Glutamatergic neuron (in vitro differentiated cells): Measurements from ENCODE around the gene NOTCH1. TPM values are rescaled to one million over a fixed set of nuclear protein-coding genes. Genes with fewer than 3 reads are reported as not detected.

Experiments used
- DNase-seq: peaks from one replicate; pipeline ENCODE4 v3.0.0; 2022
- H3K27ac Mint-ChIP-seq: one replicate; pipeline ENCODE4 v1.8.0; 2020; ENCODE audit warnings: mild to moderate bottlenecking, mixed read lengths, inconsistent platforms; ENCODE audit not compliant: unreplicated experiment
- H3K27me3 Mint-ChIP-seq: one replicate; pipeline ENCODE4 v1.8.0; 2020; ENCODE audit warnings: mild to moderate bottlenecking, moderate library complexity, mixed read lengths, inconsistent platforms; ENCODE audit not compliant: unreplicated experiment
- H3K36me3 Mint-ChIP-seq: one replicate; pipeline ENCODE4 v1.8.0; 2020; ENCODE audit warnings: mild to moderate bottlenecking, mixed read lengths, inconsistent platforms; ENCODE audit not compliant: unreplicated experiment
- H3K4me1 Mint-ChIP-seq: one replicate; pipeline ENCODE4 v1.8.0; 2020; ENCODE audit warnings: mild to moderate bottlenecking, low read depth, mixed read lengths, inconsistent platforms; ENCODE audit not compliant: unreplicated experiment
- H3K4me3 Mint-ChIP-seq: one replicate; pipeline ENCODE4 v1.8.0; 2020; ENCODE audit warnings: mild to moderate bottlenecking, mixed read lengths, inconsistent platforms; ENCODE audit not compliant: unreplicated experiment
- H3K9me3 Mint-ChIP-seq: one replicate; pipeline ENCODE4 v1.8.0; 2020; ENCODE audit warnings: mild to moderate bottlenecking, moderate library complexity, mixed read lengths, inconsistent platforms; ENCODE audit not compliant: unreplicated experiment
- CTCF ChIP-seq: fragments of 200-600 bp; sonication (generic); IDR thresholded peaks from one replicate; pipeline ENCODE4 v1.5.0; 2021; ENCODE audit not compliant: partially characterized antibody, unreplicated experiment
- total RNA-seq: library from RNA; stranded (reverse); fragmentation: NEBNext Ultra II Directional; extraction: Animal tissue kit (Norgen Biotek cat#: 25700); gene quantifications from one replicate; pipeline ENCODE4 v1.2.1, GENCODE V29; 2021; ENCODE audit not compliant: unreplicated experiment

NOTCH1 gene
- total RNA-seq, 1 donor from 2014 or later, result 64.2 TPM

GRCh38 chr9:136570191-136570845 is 24.5 kb upstream of the NOTCH1 start:
- Mint-ChIP-seq H3K36me3 (no peaks in the 10 kb centered on the region), H3K4me1 (peaks cover 10% of the 10 kb centered on the region), H3K27me3 (peaks cover 11% of the 10 kb centered on the region), H3K9me3 (peaks cover 13% of the 10 kb centered on the region), H3K27ac (no peak overlapping the region), H3K4me3 (no peak overlapping the region)
- TF ChIP-seq CTCF, result no peak
- DNase-seq, result no peak

- no peaks in the 10 kb centered on the region for H3K36me3 Mint-ChIP-seq
Observed at GRCh38 chr9:136569526-136570148, 23.8 kb upstream of the NOTCH1 start.

GRCh38 chr9:136568288-136569081 is 22.6 kb upstream of the NOTCH1 start:
- Mint-ChIP-seq H3K27me3 (peaks cover 6% of the 10 kb centered on the region), H3K36me3 (no peaks in the 10 kb centered on the region), H3K4me1 (peaks cover 14% of the 10 kb centered on the region), H3K27ac (no peak overlapping the region), H3K4me3 (no peak overlapping the region), H3K9me3 (peaks cover 7% of the 10 kb centered on the region)
- DNase-seq, result no peak
- TF ChIP-seq CTCF, result no peak

More at GRCh38 chr9:136569526-136570148, 23.8 kb upstream of the NOTCH1 start:
- no peak overlapping the region for H3K4me3 Mint-ChIP-seq
- H3K27me3 Mint-ChIP-seq, result peaks cover 9% of the 10 kb centered on the region
- H3K27ac Mint-ChIP-seq, result no peak overlapping the region
- H3K9me3 Mint-ChIP-seq, result peaks cover 11% of the 10 kb centered on the region
- TF ChIP-seq CTCF, result no peak
- H3K4me1 Mint-ChIP-seq, result peaks cover 14% of the 10 kb centered on the region
- no peak for DNase-seq

- Mint-ChIP-seq H3K36me3 (no peaks in the 10 kb centered on the region), H3K27me3 (peaks cover 6% of the 10 kb centered on the region), H3K27ac (no peak overlapping the region), H3K9me3 (peaks cover 5% of the 10 kb centered on the region), H3K4me1 (peaks cover 12% of the 10 kb centered on the region), H3K4me3 (no peak overlapping the region)
- DNase-seq, result no peak
- TF ChIP-seq CTCF, result no peak
Observed at GRCh38 chr9:136567651-136568287, 21.9 kb upstream of the NOTCH1 start.
